Activated effector memory CD4-positive, alpha-beta T cell treated with Interleukin-2 at 50 U/mL for 16 hours (primary cell): ENCODE data around the gene RCAN2.

ENCODE experiments used
- DNase-seq: peaks from one replicate; pipeline ENCODE4 v3.0.0-alpha.2; 2020

Gene RCAN2

DNA sequence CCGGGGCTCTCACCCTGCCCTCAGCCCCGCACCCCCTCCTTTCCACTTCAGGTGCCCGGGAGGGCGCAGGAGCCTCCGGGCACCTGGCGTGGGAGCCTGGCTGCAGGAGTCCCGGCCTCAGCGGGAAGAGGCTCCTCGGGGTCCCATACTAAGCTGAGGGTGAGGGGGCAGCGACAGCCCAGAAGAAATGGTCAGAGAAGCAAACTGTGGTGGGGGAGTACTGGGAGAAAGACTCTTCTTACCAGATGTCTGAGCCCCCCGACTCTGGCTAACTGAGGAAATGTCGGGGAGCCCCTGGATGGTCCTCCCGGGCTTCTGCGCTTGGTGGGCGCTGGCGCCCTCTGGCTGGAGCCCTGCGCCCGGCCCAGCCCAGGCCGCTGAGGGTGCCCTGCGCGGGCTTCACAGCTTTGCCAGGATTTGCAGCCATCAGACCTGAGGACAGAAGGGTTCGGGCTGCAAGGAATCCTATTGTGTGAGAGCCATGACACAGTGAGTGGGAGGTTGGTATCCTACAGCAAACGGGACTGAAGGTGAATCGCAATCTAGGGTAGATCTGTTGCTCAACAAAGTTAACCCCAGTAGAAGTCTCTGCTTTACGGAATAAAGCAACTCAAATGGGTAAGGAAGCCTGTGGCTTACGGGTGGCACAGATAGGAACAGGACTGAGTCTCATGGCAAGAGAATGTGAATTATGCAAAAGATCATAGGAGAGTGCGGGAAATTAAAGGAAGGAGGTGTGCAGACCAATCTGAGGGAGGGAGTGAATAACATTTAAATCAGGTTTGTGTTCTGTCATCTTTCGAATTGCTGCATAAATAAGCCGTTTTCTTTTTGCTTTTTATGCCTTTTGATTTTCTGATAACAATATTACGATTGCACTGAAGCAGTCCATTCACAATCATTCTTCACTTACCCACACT is 639 bp upstream of the RCAN2 start:
- no peak for DNase-seq

- DNase-seq: no peak
Observed at GRCh38 chr6:46490425-46491200, 636 bp downstream of the RCAN2 start.

- no peak for DNase-seq
Observed at GRCh38 chr6:46486181-46486580, 5.1 kb downstream of the RCAN2 start.

GRCh38 chr6:46484081-46484820 is 7.0 kb downstream of the RCAN2 start:
- DNase-seq: no peak

GRCh38 chr6:46476301-46476700 is 14.9 kb downstream of the RCAN2 start:
- no peak for DNase-seq

DNA sequence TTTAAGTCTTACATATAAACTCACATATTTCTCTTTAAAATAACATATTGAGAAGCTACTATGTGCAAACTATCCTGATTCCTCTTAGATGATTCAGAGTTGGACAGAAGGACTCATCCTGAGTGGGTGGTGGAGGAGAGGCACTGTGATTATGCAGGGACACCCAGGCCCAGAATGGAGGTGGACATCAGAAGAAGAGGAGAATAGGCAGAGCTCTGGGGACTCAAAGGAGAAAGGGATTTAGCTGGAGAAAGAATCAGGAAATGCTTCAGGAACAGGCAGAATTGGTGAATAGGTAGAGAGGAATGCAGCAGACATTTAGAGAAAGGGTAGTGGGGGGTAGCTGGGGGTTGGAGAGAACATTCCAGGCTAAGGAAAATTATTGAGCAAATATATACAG is 17.4 kb downstream of the RCAN2 start:
- no peak for DNase-seq

- no peak for DNase-seq
Observed at GRCh38 chr6:46472243-46472642, 19.0 kb downstream of the RCAN2 start.

- no peak for DNase-seq
Observed at GRCh38 chr6:46469021-46469420, 22.2 kb downstream of the RCAN2 start.

DNA sequence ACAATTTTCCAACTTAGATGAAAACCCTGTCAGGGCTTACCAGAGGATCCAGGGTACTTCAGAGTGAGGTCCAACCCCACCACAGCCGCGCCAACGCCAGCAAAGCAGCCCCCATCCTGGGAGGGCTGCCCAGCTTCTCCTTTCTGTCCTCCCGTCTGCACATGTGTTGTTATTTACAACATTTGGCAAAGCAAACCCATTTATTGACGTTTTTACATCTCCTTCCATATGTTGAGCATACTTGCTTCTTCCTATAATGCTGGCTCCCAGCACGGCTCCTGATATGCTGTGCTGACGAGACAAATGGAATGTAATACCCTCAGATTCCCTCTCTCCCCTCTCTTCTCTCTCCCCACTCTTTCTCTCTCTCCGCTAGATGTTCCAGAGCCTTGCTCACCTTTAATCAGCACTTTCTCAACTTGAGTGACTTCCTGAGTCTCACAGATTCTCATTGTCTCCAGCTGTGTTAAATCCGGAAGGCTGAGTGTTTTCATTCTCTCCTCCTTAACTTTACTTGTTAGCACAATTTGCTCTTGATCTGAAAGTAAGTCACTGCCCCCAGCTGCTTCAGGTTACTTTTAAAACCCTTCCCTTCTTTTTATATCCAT is 22.7 kb downstream of the RCAN2 start:
- DNase-seq: no peak

DNA sequence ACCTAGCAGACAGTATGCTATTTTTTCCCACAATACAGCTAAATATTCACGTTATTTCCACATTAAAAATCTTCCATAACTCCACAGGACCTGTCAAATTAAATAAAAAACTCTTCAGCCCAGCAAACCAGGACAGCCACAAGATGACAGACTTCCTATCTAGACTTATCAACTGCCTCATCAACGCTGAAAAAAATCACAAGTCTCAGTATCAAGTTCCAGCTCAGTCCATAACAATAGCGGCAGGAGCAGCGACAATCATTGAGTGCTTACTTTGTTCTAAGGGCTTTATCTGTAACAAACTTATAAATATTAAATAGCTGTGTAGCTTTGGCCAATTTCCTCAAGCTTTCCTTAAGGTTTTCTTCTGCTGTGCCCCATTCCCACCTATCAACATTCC is 24.7 kb downstream of the RCAN2 start:
- DNase-seq: no peak

- DNase-seq: no peak
Observed at GRCh38 chr6:46465294-46466165, 25.7 kb downstream of the RCAN2 start.

DNA sequence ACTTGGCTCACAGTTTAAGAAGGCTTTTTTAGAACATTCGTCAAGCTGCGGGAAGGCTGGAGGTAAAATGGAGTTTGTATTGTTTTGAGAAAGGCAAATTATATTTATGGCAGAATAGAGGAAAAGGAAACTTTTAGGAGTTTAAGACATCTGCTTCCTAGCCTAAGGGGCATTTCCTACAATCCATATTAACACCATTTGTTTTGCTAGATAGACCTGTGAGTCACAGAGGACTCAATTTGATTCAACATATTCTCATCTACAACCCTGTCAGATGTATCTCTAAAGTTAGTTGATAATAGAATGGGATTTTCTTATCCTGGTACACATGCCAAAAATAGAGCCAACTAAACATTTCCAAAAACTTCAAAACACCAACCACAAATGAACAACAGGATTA is 35.0 kb downstream of the RCAN2 start:
- DNase-seq: no peak

DNA sequence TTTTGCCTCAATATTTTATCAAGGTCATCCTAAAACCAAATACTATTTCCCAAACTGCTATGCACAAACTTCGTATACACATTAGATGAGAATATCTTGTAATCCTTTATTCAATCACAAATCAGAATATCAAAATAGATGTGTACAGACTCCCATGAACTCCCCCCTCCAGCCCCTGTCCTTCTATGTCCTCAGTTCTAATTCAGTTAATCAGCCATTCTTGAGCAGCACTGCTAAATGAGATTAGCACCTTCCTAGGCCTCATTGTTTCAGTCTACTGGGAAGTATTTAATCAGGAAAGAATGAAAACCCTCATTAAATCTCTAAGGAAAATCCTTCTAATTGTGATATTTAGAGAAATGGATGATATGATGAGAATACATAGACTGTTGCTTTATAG is 36.6 kb downstream of the RCAN2 start:
- DNase-seq: no peak

GRCh38 chr6:46453741-46454316 is 37.4 kb downstream of the RCAN2 start:
- DNase-seq: no peak

- no peak for DNase-seq
Observed at GRCh38 chr6:46453216-46453615, 38.0 kb downstream of the RCAN2 start.

DNA sequence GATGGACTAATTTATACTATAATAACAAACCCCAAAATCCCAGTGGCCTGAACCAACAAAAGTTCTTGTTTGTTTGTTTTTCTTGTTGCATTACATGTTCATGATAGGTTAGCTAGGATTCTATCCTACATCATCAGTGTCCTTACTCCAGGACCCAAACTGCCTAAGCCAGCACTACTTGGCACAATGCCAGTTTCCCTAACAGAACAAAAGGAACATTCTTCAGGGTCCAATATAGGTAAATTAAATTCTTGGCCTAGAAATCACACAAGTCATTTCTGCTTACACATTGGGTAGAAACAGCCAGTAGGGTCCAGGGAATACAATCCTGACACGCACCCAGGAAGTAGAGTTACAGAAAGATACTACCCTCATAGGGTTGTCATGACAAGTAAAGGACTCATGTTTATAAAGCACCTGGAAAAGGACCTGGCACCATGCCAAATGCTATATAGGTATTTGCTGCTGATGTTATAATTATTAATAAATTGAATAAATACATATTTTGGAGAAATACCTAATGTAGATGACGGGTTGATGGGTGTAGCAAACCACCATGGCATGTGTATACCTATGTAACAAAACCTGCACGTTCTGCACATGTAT is 38.8 kb downstream of the RCAN2 start:
- DNase-seq: no peak

DNA sequence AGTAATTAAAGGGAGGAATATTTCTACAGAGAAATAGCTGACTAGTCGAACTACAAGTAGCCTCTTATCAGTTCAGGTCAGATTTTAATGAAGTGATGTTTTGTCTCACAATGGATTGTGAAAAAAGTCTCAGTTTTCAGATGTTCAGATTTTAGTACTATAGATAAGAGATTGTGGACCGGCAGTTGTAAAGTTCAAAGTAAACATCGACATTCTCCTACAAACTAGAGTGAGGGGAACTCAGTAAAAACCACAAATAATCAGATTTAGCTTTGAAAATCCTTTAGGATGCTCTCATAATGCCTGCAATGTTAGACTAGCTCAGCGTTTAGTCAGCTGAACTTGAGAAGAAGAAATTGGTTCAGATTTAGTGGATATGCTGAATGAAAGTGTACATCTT is 39.9 kb downstream of the RCAN2 start:
- no peak for DNase-seq

GRCh38 chr6:46444772-46445454 is 46.3 kb downstream of the RCAN2 start:
- no peak for DNase-seq

GRCh38 chr6:46443623-46444022 is 47.6 kb downstream of the RCAN2 start:
- no peak for DNase-seq

DNA sequence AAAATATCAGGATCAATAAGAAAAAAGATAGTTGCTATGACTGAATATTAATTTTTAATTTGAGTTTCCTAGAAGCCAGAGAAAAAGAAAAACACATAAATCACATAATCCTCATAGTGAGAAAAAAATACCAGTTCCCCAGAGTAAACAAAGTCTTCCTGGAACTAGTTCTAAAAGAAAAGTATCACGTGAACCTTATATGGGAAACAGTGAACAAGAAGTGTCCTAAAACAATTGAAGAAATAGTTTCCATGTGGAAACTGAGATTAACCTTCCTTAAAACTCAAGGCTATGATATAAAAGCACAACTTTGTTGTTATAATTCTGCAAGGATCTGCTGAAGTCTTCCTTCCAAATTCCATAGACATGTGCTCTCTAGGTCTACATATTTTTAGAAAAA is 50.6 kb downstream of the RCAN2 start:
- DNase-seq: no peak

DNA sequence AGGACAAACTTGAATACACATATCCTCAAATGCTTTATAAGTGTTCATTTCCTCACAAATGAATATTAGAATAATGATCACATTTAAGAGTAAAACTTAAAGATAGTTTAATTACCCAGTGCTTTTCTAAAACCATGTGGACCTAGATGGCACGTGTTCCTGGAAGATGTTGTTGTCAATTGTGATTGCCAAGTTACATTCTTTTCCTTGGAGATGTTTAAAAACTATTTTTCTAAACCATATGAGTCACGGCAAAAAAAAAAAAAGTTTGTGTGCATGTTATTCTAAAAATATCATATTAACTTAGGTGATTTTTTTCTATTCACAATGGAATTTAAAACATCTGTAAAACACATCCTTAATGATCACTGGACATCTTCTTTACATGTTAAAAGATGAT is 51.1 kb downstream of the RCAN2 start:
- DNase-seq: no peak
